ENCODE measurements around the gene SSH2.

SSH2 gene

GRCh38 chr17:29972277-29972676 lies 42.2 kb upstream of the SSH2 start:
- Histone ChIP-seq H3K36me3 (ENCODE audit: low read length) (no peaks in the 10 kb centered on the region), H3K9me3 (ENCODE audit: insufficient read depth, low read length) (no peaks in the 10 kb centered on the region), H3K9me2 (replicated peaks; ENCODE audit: insufficient read depth, low read length) (no peaks in the 10 kb centered on the region), H3K4me3 (ENCODE audit: insufficient read depth, low read length, poor library complexity, severe bottlenecking) (no peak overlapping the region), H3K79me2 (ENCODE audit: insufficient read depth, low read length) (no peaks in the 10 kb centered on the region), H4K20me1 (ENCODE audit: low read depth, low read length) (no peaks in the 10 kb centered on the region), H3K27me3 (ENCODE audit: low read length) (no peaks in the 10 kb centered on the region), H3F3A (ENCODE audit: insufficient read depth) (no peaks in the 10 kb centered on the region), H2AFZ (ENCODE audit: low read depth, low read length, severe bottlenecking) (no peak overlapping the region), H3K27ac (ENCODE audit: low read depth, low read length) (no peak overlapping the region), H3K9ac (ENCODE audit: low read length) (no peak overlapping the region), H3K4me2 (ENCODE audit: low read depth, low read length, poor library complexity, severe bottlenecking) (no peak overlapping the region)
- TF ChIP-seq CTCF (IDR thresholded peaks at IDR 0.05; ENCODE audit: insufficient read depth, low read length, poor library complexity, severe bottlenecking) (no peak), EZH2phosphoT487 (conservative IDR thresholded peaks at IDR 0.05; ENCODE audit: low read length) (no peak)

GRCh38 chr17:29968271-29968670 lies 38.2 kb upstream of the SSH2 start:
- no peaks in the 10 kb centered on the region for H4K20me1 ChIP-seq (ENCODE audit: low read depth, low read length)
- H3K36me3 ChIP-seq (ENCODE audit: low read length) = no peaks in the 10 kb centered on the region
- H3K4me3 ChIP-seq (ENCODE audit: insufficient read depth, low read length, poor library complexity, severe bottlenecking) = no peak overlapping the region
- TF ChIP-seq EZH2phosphoT487 (conservative IDR thresholded peaks at IDR 0.05; ENCODE audit: low read length) = no peak
- TF ChIP-seq CTCF (IDR thresholded peaks at IDR 0.05; ENCODE audit: insufficient read depth, low read length, poor library complexity, severe bottlenecking) = no peak
- H3F3A ChIP-seq (ENCODE audit: insufficient read depth) = no peaks in the 10 kb centered on the region
- no peak overlapping the region for H3K9ac ChIP-seq (ENCODE audit: low read length)
- H3K4me2 ChIP-seq (ENCODE audit: low read depth, low read length, poor library complexity, severe bottlenecking) = no peak overlapping the region
- no peaks in the 10 kb centered on the region for H3K79me2 ChIP-seq (ENCODE audit: insufficient read depth, low read length)
- H3K27ac ChIP-seq (ENCODE audit: low read depth, low read length) = no peak overlapping the region
- no peaks in the 10 kb centered on the region for H3K9me3 ChIP-seq (ENCODE audit: insufficient read depth, low read length)
- H3K9me2 ChIP-seq (replicated peaks; ENCODE audit: insufficient read depth, low read length) = no peaks in the 10 kb centered on the region
- no peak overlapping the region for H2AFZ ChIP-seq (ENCODE audit: low read depth, low read length, severe bottlenecking)
- no peaks in the 10 kb centered on the region for H3K27me3 ChIP-seq (ENCODE audit: low read length)

GRCh38 chr17:29962656-29963055 lies 32.6 kb upstream of the SSH2 start:
- Histone ChIP-seq H3K27me3 (ENCODE audit: low read length) (no peaks in the 10 kb centered on the region), H3K36me3 (ENCODE audit: low read length) (no peaks in the 10 kb centered on the region), H4K20me1 (ENCODE audit: low read depth, low read length) (no peaks in the 10 kb centered on the region), H3K4me3 (ENCODE audit: insufficient read depth, low read length, poor library complexity, severe bottlenecking) (no peak overlapping the region), H3K9me3 (ENCODE audit: insufficient read depth, low read length) (no peaks in the 10 kb centered on the region), H3K9ac (ENCODE audit: low read length) (no peak overlapping the region), H3K9me2 (replicated peaks; ENCODE audit: insufficient read depth, low read length) (no peaks in the 10 kb centered on the region), H3K79me2 (ENCODE audit: insufficient read depth, low read length) (no peaks in the 10 kb centered on the region), H3F3A (ENCODE audit: insufficient read depth) (no peaks in the 10 kb centered on the region), H3K27ac (ENCODE audit: low read depth, low read length) (no peak overlapping the region), H3K4me2 (ENCODE audit: low read depth, low read length, poor library complexity, severe bottlenecking) (no peak overlapping the region), H2AFZ (ENCODE audit: low read depth, low read length, severe bottlenecking) (no peak overlapping the region)
- TF ChIP-seq CTCF (IDR thresholded peaks at IDR 0.05; ENCODE audit: insufficient read depth, low read length, poor library complexity, severe bottlenecking) (no peak), EZH2phosphoT487 (conservative IDR thresholded peaks at IDR 0.05; ENCODE audit: low read length) (no peak)

Measured in SU-DHL-6 (cell line).